Keratinocyte (primary cell): ENCODE data around the gene LY6G6F. TPM values are rescaled to one million over a fixed set of nuclear protein-coding genes. Genes with fewer than 3 reads are reported as not detected.

Experiments used
- DNase-seq: peaks from one replicate; pipeline ENCODE4 v3.0.0-alpha.2; 2011; ENCODE audit warnings: low read depth, missing footprints, low spot score
- FAIRE-seq: peaks from 2 replicates; lab custom pipeline; 2011; peaks lifted over from hg19 to GRCh38; lab: Jason Lieb, UNC
- H2AFZ ChIP-seq: 2 replicates; pipeline ENCODE4 v1.6.0; 2012; ENCODE audit warnings: low read length, control low read depth, inconsistent platforms; ENCODE audit not compliant: control insufficient read depth
- H3K27ac ChIP-seq: 2 replicates; pipeline ENCODE4 v1.5.1; 2011; ENCODE audit warnings: low read length; ENCODE audit not compliant: control insufficient read depth, insufficient read depth
- H3K27me3 ChIP-seq: 3 replicates; pipeline ENCODE4 v1.6.0; 2011; ENCODE audit warnings: low read length; ENCODE audit not compliant: control insufficient read depth, insufficient read depth; ENCODE audit errors: extremely low read depth
- H3K36me3 ChIP-seq, 2 experiments: 2 replicates in 1 of 2; 3 replicates in 1 of 2; pipeline ENCODE4 v1.5.1; 2011; ENCODE audit warnings: low read length in 2 of 2, mild to moderate bottlenecking in 1 of 2; ENCODE audit not compliant: control insufficient read depth in 2 of 2, insufficient read depth in 2 of 2; ENCODE audit errors: extremely low read depth in 1 of 2
- H3K4me1 ChIP-seq: 3 replicates; pipeline ENCODE4 v1.5.1; 2011; ENCODE audit warnings: low read length; ENCODE audit not compliant: control insufficient read depth, insufficient read depth; ENCODE audit errors: extremely low read depth
- H3K4me2 ChIP-seq: 3 replicates; pipeline ENCODE4 v1.6.0; 2011; ENCODE audit warnings: low read depth, low read length; ENCODE audit not compliant: control insufficient read depth, insufficient read depth; ENCODE audit errors: extremely low read depth
- H3K4me3 ChIP-seq, 3 experiments: fragments of 200-600 bp in 1 of 3; sonication (generic) in 1 of 3; 2 replicates in 2 of 3; 3 replicates in 1 of 3; pipeline ENCODE4 v1.5.1; 2011 to 2016; ENCODE audit warnings: low read length in 3 of 3, mild to moderate bottlenecking in 3 of 3, control low read depth in 2 of 3, inconsistent platforms in 1 of 3, low read depth in 1 of 3, mixed read lengths in 1 of 3, mixed run types in 1 of 3, moderate library complexity in 1 of 3; ENCODE audit not compliant: control insufficient read depth in 2 of 3, insufficient read depth in 2 of 3; ENCODE audit errors: extremely low read depth in 1 of 3
- H3K79me2 ChIP-seq: 2 replicates; pipeline ENCODE4 v1.6.0; 2012; ENCODE audit warnings: low read length; ENCODE audit not compliant: control insufficient read depth, insufficient read depth
- H3K9ac ChIP-seq: 3 replicates; pipeline ENCODE4 v1.6.0; 2011; ENCODE audit warnings: low read length; ENCODE audit not compliant: control insufficient read depth, insufficient read depth; ENCODE audit errors: extremely low read depth
- H3K9me1 ChIP-seq: 3 replicates; pipeline ENCODE4 v1.6.0; 2011; ENCODE audit warnings: low read length; ENCODE audit not compliant: control insufficient read depth, insufficient read depth; ENCODE audit errors: extremely low read depth
- H3K9me3 ChIP-seq: 2 replicates; pipeline ENCODE4 v1.5.1; 2012; ENCODE audit warnings: low read depth, low read length; ENCODE audit not compliant: control insufficient read depth
- H4K20me1 ChIP-seq: 3 replicates; pipeline ENCODE4 v1.6.0; 2011; ENCODE audit warnings: low read length; ENCODE audit not compliant: control insufficient read depth, insufficient read depth; ENCODE audit errors: extremely low read depth
- EZH2 ChIP-seq: IDR thresholded peaks from one replicate; pipeline ENCODE4 v1.6.1; 2012; ENCODE audit warnings: inconsistent platforms, mild to moderate bottlenecking, low read length, moderate library complexity
- dilution Hi-C: fragments of 300-500 bp; cut with MboI; formaldehyde crosslinking; loops from one replicate; pipeline ENCODE4 v1.7.0; 2020; ENCODE audit warnings: low sequenced_read_pairs; ENCODE audit not compliant: extremely low pct_ligation_motif_present
- polyA plus RNA-seq, 5 experiments: library from polyadenylated mRNA; depleted of rRNA in 3 of 5; stranded (reverse) in 3 of 5; stranded (forward) in 1 of 5; unstranded in 1 of 5; fragments of >200 nt; gene quantifications; 1 replicate in 1 of 5; 2 replicates in 3 of 5; 3 replicates in 1 of 5; pipeline versions ENCODE4 v1.2.1 to v1.2.3, GENCODE V29; 2011 to 2012; ENCODE audit warnings: missing spikeins in 2 of 5, low read depth in 1 of 5, low replicate concordance in 1 of 5
- TF ChIP-seq, protein P1 (sequence below), 3 experiments: IDR thresholded peaks in 1 of 3; conservative IDR thresholded peaks in 1 of 3; optimal IDR thresholded peaks in 1 of 3; 2 replicates in 2 of 3; 3 replicates in 1 of 3; pipeline versions ENCODE3 to v1.5.1; 2011; ENCODE audit warnings: low read length in 3 of 3, mild to moderate bottlenecking in 3 of 3, moderate library complexity in 2 of 3, control low read depth in 1 of 3, inconsistent platforms in 1 of 3; ENCODE audit not compliant: insufficient read depth in 2 of 3; ENCODE audit errors: extremely low read depth in 1 of 3

LY6G6F gene
- polyA plus RNA-seq, 1 donor (not counting 4 experiments of a cell fraction or from before 2014, with no cell fraction given), result not detected

DNA sequence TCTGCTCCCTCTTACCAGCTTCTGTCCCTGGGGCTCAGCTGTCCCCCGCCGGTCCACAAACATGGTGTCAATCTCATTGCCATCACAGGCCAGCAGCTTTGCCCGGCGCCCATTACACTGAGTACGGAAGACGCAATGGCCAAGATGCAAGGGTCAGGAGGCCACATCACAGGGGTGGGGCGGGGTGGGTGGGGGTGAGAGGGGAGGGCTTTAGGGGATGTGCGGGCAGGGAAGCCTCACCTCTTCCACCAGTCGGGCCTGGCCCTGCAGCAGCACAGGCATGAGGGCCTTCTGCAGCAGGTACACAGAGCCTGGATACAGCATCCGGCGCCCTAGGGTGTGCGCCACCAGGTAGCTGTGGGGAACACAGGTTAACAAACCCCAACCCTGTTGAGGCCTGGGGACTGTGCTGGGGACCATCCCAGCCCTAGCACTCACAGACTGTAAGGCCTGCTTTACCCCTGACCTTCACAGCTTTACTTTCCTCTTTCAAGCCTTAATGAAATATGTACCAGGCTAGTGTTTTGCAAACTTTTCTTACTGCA lies 15.0 kb upstream of the LY6G6F start:
- FAIRE-seq (no peak), DNase-seq (no peak)
- TF ChIP-seq EZH2, result no peak
- TF ChIP-seq, protein P1, sequence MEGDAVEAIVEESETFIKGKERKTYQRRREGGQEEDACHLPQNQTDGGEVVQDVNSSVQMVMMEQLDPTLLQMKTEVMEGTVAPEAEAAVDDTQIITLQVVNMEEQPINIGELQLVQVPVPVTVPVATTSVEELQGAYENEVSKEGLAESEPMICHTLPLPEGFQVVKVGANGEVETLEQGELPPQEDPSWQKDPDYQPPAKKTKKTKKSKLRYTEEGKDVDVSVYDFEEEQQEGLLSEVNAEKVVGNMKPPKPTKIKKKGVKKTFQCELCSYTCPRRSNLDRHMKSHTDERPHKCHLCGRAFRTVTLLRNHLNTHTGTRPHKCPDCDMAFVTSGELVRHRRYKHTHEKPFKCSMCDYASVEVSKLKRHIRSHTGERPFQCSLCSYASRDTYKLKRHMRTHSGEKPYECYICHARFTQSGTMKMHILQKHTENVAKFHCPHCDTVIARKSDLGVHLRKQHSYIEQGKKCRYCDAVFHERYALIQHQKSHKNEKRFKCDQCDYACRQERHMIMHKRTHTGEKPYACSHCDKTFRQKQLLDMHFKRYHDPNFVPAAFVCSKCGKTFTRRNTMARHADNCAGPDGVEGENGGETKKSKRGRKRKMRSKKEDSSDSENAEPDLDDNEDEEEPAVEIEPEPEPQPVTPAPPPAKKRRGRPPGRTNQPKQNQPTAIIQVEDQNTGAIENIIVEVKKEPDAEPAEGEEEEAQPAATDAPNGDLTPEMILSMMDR (optimal IDR thresholded peaks at IDR 0.05 in 1 of 3, IDR thresholded peaks at IDR 0.05 in 1 of 3, conservative IDR thresholded peaks at IDR 0.05 in 1 of 3; ENCODE audit: extremely low read depth in 1 of 3, insufficient read depth in 2 of 3, low read length in 3 of 3), result no peak
- H3K27ac ChIP-seq, result no peak overlapping the region
- no peaks in the 10 kb centered on the region for H3K9me3 ChIP-seq
- no peaks in the 10 kb centered on the region for H3K4me1 ChIP-seq
- H3K9me1 ChIP-seq, result no peaks in the 10 kb centered on the region
- dilution Hi-C loops, result no loop called here
- no peak overlapping the region for H3K4me2 ChIP-seq
- no peak overlapping the region for H3K4me3 ChIP-seq
- H3K9ac ChIP-seq, result no peak overlapping the region
- H3K36me3 ChIP-seq, result peaks cover 22 to 41% of the 10 kb centered on the region in 2 experiments
- no peaks in the 10 kb centered on the region for H3K27me3 ChIP-seq
- H2AFZ ChIP-seq, result no peak overlapping the region
- no peaks in the 10 kb centered on the region for H4K20me1 ChIP-seq
- no peaks in the 10 kb centered on the region for H3K79me2 ChIP-seq

DNA sequence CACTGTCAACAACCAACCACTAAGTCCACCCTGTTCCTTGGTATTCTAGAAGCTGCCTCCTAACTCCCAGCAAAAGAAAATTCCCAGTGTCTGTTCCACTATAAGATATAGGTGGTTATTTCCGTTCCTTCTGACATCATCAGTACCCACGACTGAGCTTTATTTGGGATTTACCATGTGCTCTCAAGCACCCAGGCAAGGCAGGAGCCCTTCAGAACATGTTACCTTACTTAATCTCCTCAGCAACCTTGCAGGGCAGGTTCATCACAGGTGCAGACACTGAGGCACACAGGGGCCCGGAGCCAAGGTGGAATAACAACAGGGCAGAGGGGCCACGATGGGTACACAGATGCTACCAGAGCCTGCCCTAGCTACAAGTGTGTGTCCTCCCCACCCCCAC lies 14.3 kb upstream of the LY6G6F start:
- dilution Hi-C loops, result no loop called here
- Histone ChIP-seq H3K27me3 (no peaks in the 10 kb centered on the region), H3K9me3 (no peaks in the 10 kb centered on the region), H4K20me1 (no peaks in the 10 kb centered on the region), H3K27ac (no peak overlapping the region), H3K4me2 (no peak overlapping the region), H3K9ac (no peak overlapping the region), H3K9me1 (no peaks in the 10 kb centered on the region), H3K79me2 (no peaks in the 10 kb centered on the region), H3K4me3 (no peak overlapping the region), H2AFZ (no peak overlapping the region), H3K4me1 (no peaks in the 10 kb centered on the region), H3K36me3 (peaks cover 22 to 39% of the 10 kb centered on the region in 2 experiments)
- TF ChIP-seq, protein P1 (optimal IDR thresholded peaks at IDR 0.05 in 1 of 3, IDR thresholded peaks at IDR 0.05 in 1 of 3, conservative IDR thresholded peaks at IDR 0.05 in 1 of 3; ENCODE audit: extremely low read depth in 1 of 3, insufficient read depth in 2 of 3, low read length in 3 of 3), result no peak
- TF ChIP-seq EZH2, result no peak
- FAIRE-seq (no peak), DNase-seq (no peak)
